CD14-positive monocyte (primary cell): ENCODE measurements around the gene SPOPL. TPM values are rescaled to one million over a fixed set of nuclear protein-coding genes. Genes with fewer than 3 reads are reported as not detected.

Experiments
- DNase-seq, 3 donors: peaks; one replicate each; pipeline ENCODE4 v3.0.0-alpha.2; 2011 to 2022
- H2AFZ ChIP-seq: 2 replicates; pipeline ENCODE4 v1.6.0; 2012; ENCODE audit warnings: mild to moderate bottlenecking, low read depth, low read length, inconsistent platforms; ENCODE audit not compliant: insufficient read depth, poor library complexity, severe bottlenecking
- H3K27ac ChIP-seq, 2 donors: 1 replicate in 1 of 2; 2 replicates in 1 of 2; pipeline ENCODE4 v1.5.1; 2012 to 2013; ENCODE audit warnings: low read length in 2 of 2, control low read depth in 1 of 2, inconsistent platforms in 1 of 2, low read depth in 1 of 2, mild to moderate bottlenecking in 1 of 2
- H3K27me3 ChIP-seq, 2 donors: one replicate each; pipeline versions ENCODE4 v1.6.0 to v1.6.1; 2011 to 2013; ENCODE audit warnings: low read length in 2 of 2; ENCODE audit not compliant: control insufficient read depth in 2 of 2, insufficient read depth in 2 of 2
- H3K36me3 ChIP-seq, 2 donors: replicated peaks in 1 of 2; 1 replicate in 1 of 2; 2 replicates in 1 of 2; pipeline versions ENCODE4 v1.5.1 to v1.6.1; 2012 to 2013; ENCODE audit warnings: low read length in 2 of 2, control low read depth in 1 of 2, inconsistent platforms in 1 of 2, mild to moderate bottlenecking in 1 of 2; ENCODE audit not compliant: insufficient read depth in 2 of 2, control insufficient read depth in 1 of 2
- H3K4me1 ChIP-seq, 2 donors: 1 replicate in 1 of 2; 2 replicates in 1 of 2; pipeline versions ENCODE4 v1.5.1 to v1.6.1; 2012 to 2013; ENCODE audit warnings: low read length in 2 of 2, control low read depth in 1 of 2, inconsistent platforms in 1 of 2, mild to moderate bottlenecking in 1 of 2, moderate library complexity in 1 of 2; ENCODE audit not compliant: insufficient read depth in 2 of 2, control insufficient read depth in 1 of 2
- H3K4me2 ChIP-seq: replicated peaks from 2 replicates; pipeline ENCODE3; 2012; ENCODE audit warnings: low read length, moderate library complexity, mild to moderate bottlenecking; ENCODE audit not compliant: poor library complexity, severe bottlenecking; ENCODE audit errors: extremely low read depth
- H3K4me3 ChIP-seq, 3 experiments: fragments of 200-600 bp in 1 of 3; sonication (generic) in 1 of 3; replicated peaks in 1 of 3; 1 replicate in 2 of 3; 2 replicates in 1 of 3; pipeline ENCODE4 v1.5.1; 2011 to 2013; ENCODE audit warnings: low read length in 3 of 3, mild to moderate bottlenecking in 3 of 3, control low read depth in 2 of 3, low read depth in 2 of 3, inconsistent platforms in 1 of 3, moderate library complexity in 1 of 3
- H3K79me2 ChIP-seq: 2 replicates; pipeline ENCODE4 v1.6.0; 2012; ENCODE audit warnings: mild to moderate bottlenecking, control low read depth, inconsistent platforms, low read length, moderate library complexity; ENCODE audit not compliant: insufficient read depth
- H3K9ac ChIP-seq: 2 replicates; pipeline ENCODE4 v1.6.0; 2017; ENCODE audit warnings: low read length, mild to moderate bottlenecking; ENCODE audit not compliant: insufficient read depth, poor library complexity, severe bottlenecking
- H3K9me3 ChIP-seq, 2 donors: replicated peaks in 1 of 2; 1 replicate in 1 of 2; 2 replicates in 1 of 2; pipeline versions ENCODE4 v1.5.1 to v1.6.1; 2012 to 2013; ENCODE audit warnings: low read length in 2 of 2, control low read depth in 1 of 2; ENCODE audit not compliant: control insufficient read depth in 1 of 2, insufficient read depth in 1 of 2
- H4K20me1 ChIP-seq: 2 replicates; pipeline ENCODE4 v1.6.0; 2012; ENCODE audit warnings: mild to moderate bottlenecking, low read length, control low read depth, moderate library complexity; ENCODE audit not compliant: insufficient read depth
- H3K27ac Mint-ChIP-seq, 7 donors: one replicate each; pipeline ENCODE4 v1.8.0; 2020; ENCODE audit warnings: mild to moderate bottlenecking in 7 of 7, mixed read lengths in 7 of 7, moderate library complexity in 6 of 7, inconsistent platforms in 2 of 7
- H3K27me3 Mint-ChIP-seq, 3 donors: one replicate each; pipeline ENCODE4 v1.8.0; 2021 to 2022; ENCODE audit warnings: low read depth in 3 of 3, mild to moderate bottlenecking in 3 of 3, mixed read lengths in 3 of 3, moderate library complexity in 3 of 3, inconsistent platforms in 1 of 3
- H3K36me3 Mint-ChIP-seq, 2 donors: one replicate each; pipeline ENCODE4 v1.8.0; 2020; ENCODE audit warnings: mixed read lengths in 2 of 2, inconsistent platforms in 1 of 2, mild to moderate bottlenecking in 1 of 2
- H3K4me1 Mint-ChIP-seq: one replicate; pipeline ENCODE4 v1.8.0; 2020; ENCODE audit warnings: mild to moderate bottlenecking, mixed read lengths
- H3K4me3 Mint-ChIP-seq, 2 donors: one replicate each; pipeline ENCODE4 v1.8.0; 2020; ENCODE audit warnings: mild to moderate bottlenecking in 2 of 2, mixed read lengths in 2 of 2, moderate library complexity in 1 of 2
- H3K9me3 Mint-ChIP-seq, 7 donors: one replicate each; pipeline ENCODE4 v1.8.0; 2020 to 2022; ENCODE audit warnings: mixed read lengths in 7 of 7, mild to moderate bottlenecking in 6 of 7, moderate library complexity in 6 of 7, inconsistent platforms in 2 of 7
- WGBS: methylation state at CpG from one replicate; pipeline ENCODE4 v1.1.5; 2013; ENCODE audit warnings: missing lambda C conversion rate; ENCODE audit not compliant: insufficient coverage; 5-methylcytosine and 5-hydroxymethylcytosine counted together
- intact Hi-C, 2 donors: fragments of 100-400 bp; cut with micrococcal nuclease; formaldehyde crosslinking; loops; one replicate each; pipeline versions ENCODE4 v1.15.0 to v1.15.1; 2023
- polyA plus RNA-seq, 3 donors: library from polyadenylated mRNA; depleted of rRNA in 1 of 3; unstranded in 2 of 3; stranded (reverse) in 1 of 3; fragments of 300-500 nt in 2 of 3; fragments of >200 nt in 1 of 3; fragmentation: Illumina TruSeq in 2 of 3; gene quantifications; 1 replicate in 2 of 3; 2 replicates in 1 of 3; pipeline ENCODE4 v1.2.3, GENCODE V29; 2012 to 2021
- TF ChIP-seq, protein P1 (sequence below): fragments of 200-600 bp; IDR thresholded peaks from one replicate; pipeline ENCODE4 v1.8.0; 2022; ENCODE audit warnings: antibody characterized with exemption, mild to moderate bottlenecking

The SPOPL gene
- polyA plus RNA-seq, 3 donors, result 13.1 to 22.4 (median 18.1) TPM

DNA sequence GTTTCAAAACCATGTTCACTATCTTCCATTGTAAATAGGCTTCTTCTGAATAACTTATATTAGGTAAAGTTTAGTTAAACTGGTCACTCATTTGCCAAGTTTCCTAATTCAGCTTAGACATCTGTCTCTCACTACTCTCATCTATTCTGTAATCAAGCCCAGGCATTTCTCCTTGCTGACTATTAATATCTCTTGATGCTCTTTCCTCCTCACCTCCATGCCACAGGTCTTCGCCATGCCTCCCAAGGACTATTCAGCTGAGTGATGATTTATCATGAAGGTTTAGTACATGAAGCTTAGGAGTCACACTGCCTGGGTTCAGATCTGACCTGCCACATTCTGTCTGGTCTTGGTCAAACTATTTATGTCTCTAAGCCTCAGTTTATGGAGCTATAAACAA, 115.5 kb downstream of the SPOPL start:
- no CpG with 5 or more reads among the region's 1 CpG for WGBS
- intact Hi-C loops, result no loop called here
- TF ChIP-seq, protein P1, sequence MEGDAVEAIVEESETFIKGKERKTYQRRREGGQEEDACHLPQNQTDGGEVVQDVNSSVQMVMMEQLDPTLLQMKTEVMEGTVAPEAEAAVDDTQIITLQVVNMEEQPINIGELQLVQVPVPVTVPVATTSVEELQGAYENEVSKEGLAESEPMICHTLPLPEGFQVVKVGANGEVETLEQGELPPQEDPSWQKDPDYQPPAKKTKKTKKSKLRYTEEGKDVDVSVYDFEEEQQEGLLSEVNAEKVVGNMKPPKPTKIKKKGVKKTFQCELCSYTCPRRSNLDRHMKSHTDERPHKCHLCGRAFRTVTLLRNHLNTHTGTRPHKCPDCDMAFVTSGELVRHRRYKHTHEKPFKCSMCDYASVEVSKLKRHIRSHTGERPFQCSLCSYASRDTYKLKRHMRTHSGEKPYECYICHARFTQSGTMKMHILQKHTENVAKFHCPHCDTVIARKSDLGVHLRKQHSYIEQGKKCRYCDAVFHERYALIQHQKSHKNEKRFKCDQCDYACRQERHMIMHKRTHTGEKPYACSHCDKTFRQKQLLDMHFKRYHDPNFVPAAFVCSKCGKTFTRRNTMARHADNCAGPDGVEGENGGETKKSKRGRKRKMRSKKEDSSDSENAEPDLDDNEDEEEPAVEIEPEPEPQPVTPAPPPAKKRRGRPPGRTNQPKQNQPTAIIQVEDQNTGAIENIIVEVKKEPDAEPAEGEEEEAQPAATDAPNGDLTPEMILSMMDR, result no peak

DNA sequence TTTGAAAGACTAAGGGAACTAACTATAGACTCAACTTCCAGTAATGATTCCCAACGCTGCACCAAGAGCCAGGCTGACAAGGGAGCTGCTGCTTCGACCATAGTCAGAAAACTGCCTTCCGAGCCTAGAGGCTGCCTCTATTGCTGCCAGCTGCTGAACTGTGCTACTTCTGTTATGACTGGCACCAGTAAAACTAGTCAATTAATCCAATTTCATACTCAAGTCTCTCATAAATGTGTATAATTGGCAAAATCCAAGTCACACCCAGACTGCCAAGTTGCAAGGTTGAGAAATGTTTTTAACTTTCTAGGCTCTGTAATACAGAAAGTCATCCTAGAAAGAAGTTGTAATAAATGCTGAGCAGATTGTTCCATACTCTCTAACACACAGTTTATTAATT, 117.4 kb downstream of the SPOPL start:
- Histone ChIP-seq H3K4me1 (no peaks in the 10 kb centered on the region), H3K4me3 (no peak overlapping the region), H3K27ac (no peak overlapping the region), H3K9me3 (no peaks in the 10 kb centered on the region), H3K79me2 (no peaks in the 10 kb centered on the region), H3K36me3 (no peaks in the 10 kb centered on the region), H4K20me1 (no peaks in the 10 kb centered on the region), H3K4me2 (no peak overlapping the region), H2AFZ (no peak overlapping the region), H3K27me3 (no peaks in the 10 kb centered on the region), H3K9ac (no peak overlapping the region)
- Mint-ChIP-seq H3K4me1 (peaks cover 7% of the 10 kb centered on the region), H3K4me3 (no peak overlapping the region), H3K9me3 (no peaks in the 10 kb centered on the region), H3K27me3 (peaks cover 0 to 2% (median 0%) of the 10 kb centered on the region in 3 donors), H3K27ac (no peak overlapping the region), H3K36me3 (no peaks in the 10 kb centered on the region)
- no peak for DNase-seq
- TF ChIP-seq, protein P1, result no peak
- WGBS, result 100% methylated on average over 2 of the region's 3 CpGs
- intact Hi-C loops, result no loop called here

More for the DNA sequence above, 115.5 kb downstream of the SPOPL start:
- Histone ChIP-seq H3K4me3 (no peak overlapping the region), H3K9ac (no peak overlapping the region), H3K27me3 (no peaks in the 10 kb centered on the region), H4K20me1 (no peaks in the 10 kb centered on the region), H3K4me2 (no peak overlapping the region), H2AFZ (no peak overlapping the region), H3K4me1 (no peaks in the 10 kb centered on the region), H3K36me3 (no peaks in the 10 kb centered on the region), H3K9me3 (no peaks in the 10 kb centered on the region), H3K27ac (no peak overlapping the region), H3K79me2 (no peaks in the 10 kb centered on the region)
- Mint-ChIP-seq H3K36me3 (no peaks in the 10 kb centered on the region), H3K9me3 (no peaks in the 10 kb centered on the region), H3K27me3 (peaks cover 0 to 4% (median 2%) of the 10 kb centered on the region in 3 donors), H3K4me1 (no peaks in the 10 kb centered on the region), H3K27ac (no peak overlapping the region), H3K4me3 (no peak overlapping the region)
- DNase-seq, result no peak
